Esophagus squamous epithelium (tissue), 4 donors: Measurements from ENCODE around the gene CDK5RAP2.

Source experiments
- POLR2A ChIP-seq, 4 donors: fragments of 450-650 bp; IDR thresholded peaks; one replicate each; pipeline ENCODE4 v1.6.1; 2017; ENCODE audit warnings: antibody characterized with exemption in 4 of 4, mild to moderate bottlenecking in 4 of 4, moderate library complexity in 3 of 4
- TF ChIP-seq, protein P1 (sequence below), 6 experiments: fragments of 450-650 bp in 4 of 6; fragments of 200-600 bp in 2 of 6; sonication (generic) in 2 of 6; IDR thresholded peaks; one replicate each; pipeline ENCODE4 v1.5.1; 2016 to 2019; ENCODE audit warnings: antibody characterized with exemption in 6 of 6, mild to moderate bottlenecking in 4 of 6, moderate library complexity in 4 of 6

GRCh38 chr9:120514405-120514804 is 65.6 kb downstream of the CDK5RAP2 start:
- TF ChIP-seq, protein P1, sequence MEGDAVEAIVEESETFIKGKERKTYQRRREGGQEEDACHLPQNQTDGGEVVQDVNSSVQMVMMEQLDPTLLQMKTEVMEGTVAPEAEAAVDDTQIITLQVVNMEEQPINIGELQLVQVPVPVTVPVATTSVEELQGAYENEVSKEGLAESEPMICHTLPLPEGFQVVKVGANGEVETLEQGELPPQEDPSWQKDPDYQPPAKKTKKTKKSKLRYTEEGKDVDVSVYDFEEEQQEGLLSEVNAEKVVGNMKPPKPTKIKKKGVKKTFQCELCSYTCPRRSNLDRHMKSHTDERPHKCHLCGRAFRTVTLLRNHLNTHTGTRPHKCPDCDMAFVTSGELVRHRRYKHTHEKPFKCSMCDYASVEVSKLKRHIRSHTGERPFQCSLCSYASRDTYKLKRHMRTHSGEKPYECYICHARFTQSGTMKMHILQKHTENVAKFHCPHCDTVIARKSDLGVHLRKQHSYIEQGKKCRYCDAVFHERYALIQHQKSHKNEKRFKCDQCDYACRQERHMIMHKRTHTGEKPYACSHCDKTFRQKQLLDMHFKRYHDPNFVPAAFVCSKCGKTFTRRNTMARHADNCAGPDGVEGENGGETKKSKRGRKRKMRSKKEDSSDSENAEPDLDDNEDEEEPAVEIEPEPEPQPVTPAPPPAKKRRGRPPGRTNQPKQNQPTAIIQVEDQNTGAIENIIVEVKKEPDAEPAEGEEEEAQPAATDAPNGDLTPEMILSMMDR (IDR thresholded peaks at IDR 0.05): no peak
- no peak for TF ChIP-seq POLR2A (IDR thresholded peaks at IDR 0.05)
